Measurements from ENCODE around the gene DDB1.

GRCh38 chr11:61327669-61328071, 5.2 kb downstream of the DDB1 start:
- no peak for TF ChIP-seq USF2 (IDR thresholded peaks at IDR 0.05; ENCODE audit: low read depth, low read length)
- TF ChIP-seq MAZ (IDR thresholded peaks at IDR 0.05; ENCODE audit: borderline replicate concordance, low read depth, low read length) = no peak
- no peak for TF ChIP-seq POLR2A (IDR thresholded peaks at IDR 0.05; ENCODE audit: low read depth, low read length)
- no peak for TF ChIP-seq CTCF (conservative IDR thresholded peaks at IDR 0.05; ENCODE audit: low read depth, low read length)
- no peak for TF ChIP-seq MAFK (IDR thresholded peaks at IDR 0.05; ENCODE audit: low read depth, low read length)
- TF ChIP-seq SMC3 (IDR thresholded peaks at IDR 0.05; ENCODE audit: low read depth, low read length) = no peak
- TF ChIP-seq RAD21 (IDR thresholded peaks at IDR 0.05; ENCODE audit: low read length) = no peak
- no peak for TF ChIP-seq NFE2L2 (IDR thresholded peaks at IDR 0.05; ENCODE audit: low read depth, low read length)
